ENCODE results near the gene RASL10A.

DNA sequence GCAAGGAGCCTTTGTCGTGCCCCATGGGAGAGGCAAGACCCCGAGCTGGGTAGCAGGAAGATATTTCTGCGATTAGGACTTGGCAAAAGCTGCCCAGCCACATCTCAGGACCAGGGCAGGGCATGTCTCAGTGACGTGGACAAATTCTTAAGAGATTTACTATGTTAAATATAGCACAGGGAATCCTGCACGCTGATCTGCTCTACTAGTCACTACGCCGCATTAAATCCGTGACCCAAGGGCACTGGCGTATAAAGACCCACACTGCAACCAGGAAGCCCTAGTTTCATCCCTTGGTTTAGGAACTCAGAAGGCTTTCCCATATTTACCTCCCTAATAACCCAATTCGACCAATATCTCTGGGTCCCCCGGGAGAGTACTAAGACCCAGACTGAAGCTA, 37.8 kb upstream of the RASL10A start:
- TF ChIP-seq, protein P1, sequence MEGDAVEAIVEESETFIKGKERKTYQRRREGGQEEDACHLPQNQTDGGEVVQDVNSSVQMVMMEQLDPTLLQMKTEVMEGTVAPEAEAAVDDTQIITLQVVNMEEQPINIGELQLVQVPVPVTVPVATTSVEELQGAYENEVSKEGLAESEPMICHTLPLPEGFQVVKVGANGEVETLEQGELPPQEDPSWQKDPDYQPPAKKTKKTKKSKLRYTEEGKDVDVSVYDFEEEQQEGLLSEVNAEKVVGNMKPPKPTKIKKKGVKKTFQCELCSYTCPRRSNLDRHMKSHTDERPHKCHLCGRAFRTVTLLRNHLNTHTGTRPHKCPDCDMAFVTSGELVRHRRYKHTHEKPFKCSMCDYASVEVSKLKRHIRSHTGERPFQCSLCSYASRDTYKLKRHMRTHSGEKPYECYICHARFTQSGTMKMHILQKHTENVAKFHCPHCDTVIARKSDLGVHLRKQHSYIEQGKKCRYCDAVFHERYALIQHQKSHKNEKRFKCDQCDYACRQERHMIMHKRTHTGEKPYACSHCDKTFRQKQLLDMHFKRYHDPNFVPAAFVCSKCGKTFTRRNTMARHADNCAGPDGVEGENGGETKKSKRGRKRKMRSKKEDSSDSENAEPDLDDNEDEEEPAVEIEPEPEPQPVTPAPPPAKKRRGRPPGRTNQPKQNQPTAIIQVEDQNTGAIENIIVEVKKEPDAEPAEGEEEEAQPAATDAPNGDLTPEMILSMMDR (IDR thresholded peaks at IDR 0.05): no peak
- TF ChIP-seq POLR2AphosphoS5 (IDR thresholded peaks at IDR 0.05): no peak
